Measurements from ENCODE around the gene TMED1. TPM values are rescaled to one million over a fixed set of nuclear protein-coding genes. Genes with fewer than 3 reads are reported as not detected.

The TMED1 gene
- total and polyA plus RNA-seq, 4 donors: 25.8 to 49.8 (median 33.9) TPM

GRCh38 chr19:10797541-10798256 is 38.3 kb downstream of the TMED1 start:
- TF ChIP-seq CTCF (IDR thresholded peaks at IDR 0.05; ENCODE audit: control extremely low read depth, extremely low read depth): no peak
- Histone ChIP-seq H3K9ac (ENCODE audit: insufficient read depth in 1 of 2, low read length in 2 of 2) (no peak overlapping the region), H3K27ac (ENCODE audit: low read depth in 1 of 2, low read length in 1 of 2) (no peak overlapping the region), H3K4me1 (ENCODE audit: control insufficient read depth in 5 of 5, insufficient read depth in 5 of 5, low read length in 5 of 5) (no peaks in the 10 kb centered on the region), H3K27me3 (ENCODE audit: control insufficient read depth in 3 of 3, insufficient read depth in 3 of 3, low read length in 2 of 3) (no peaks in the 10 kb centered on the region), H3K9me3 (ENCODE audit: control insufficient read depth in 4 of 4, insufficient read depth in 3 of 4, low read length in 3 of 4) (no peaks in the 10 kb centered on the region), H3K36me3 (ENCODE audit: control insufficient read depth in 4 of 4, insufficient read depth in 4 of 4, low read length in 4 of 4) (peaks cover 10 to 61% (median 25%) of the 10 kb centered on the region in 4 donors), H3K4me3 (no peak overlapping the region)
- 73 to 75% methylated on average over 19 of the region's 19 CpGs for WGBS, 2 donors
- DNase-seq (no peak), ATAC-seq (ENCODE audit: insufficient read depth, low FRiP score) (peak; percentile 55)

GRCh38 chr19:10797078-10797477 is 38.9 kb downstream of the TMED1 start:
- no peak for TF ChIP-seq CTCF (IDR thresholded peaks at IDR 0.05; ENCODE audit: control extremely low read depth, extremely low read depth)
- Histone ChIP-seq H3K9ac (ENCODE audit: insufficient read depth in 1 of 2, low read length in 2 of 2) (no peak overlapping the region), H3K4me3 (no peak overlapping the region), H3K4me1 (ENCODE audit: control insufficient read depth in 5 of 5, insufficient read depth in 5 of 5, low read length in 5 of 5) (no peaks in the 10 kb centered on the region), H3K27me3 (ENCODE audit: control insufficient read depth in 3 of 3, insufficient read depth in 3 of 3, low read length in 2 of 3) (no peaks in the 10 kb centered on the region), H3K27ac (ENCODE audit: low read depth in 1 of 2, low read length in 1 of 2) (no peak overlapping the region), H3K36me3 (ENCODE audit: control insufficient read depth in 4 of 4, insufficient read depth in 4 of 4, low read length in 4 of 4) (peaks cover 10 to 57% (median 20%) of the 10 kb centered on the region in 4 donors), H3K9me3 (ENCODE audit: control insufficient read depth in 4 of 4, insufficient read depth in 3 of 4, low read length in 3 of 4) (no peaks in the 10 kb centered on the region)
- DNase-seq (no peak), ATAC-seq (ENCODE audit: insufficient read depth, low FRiP score) (no peak)
- WGBS, 2 donors: 89 to 90% methylated on average over 14 of the region's 14 CpGs

- Histone ChIP-seq H3K27me3 (ENCODE audit: control insufficient read depth in 3 of 3, insufficient read depth in 3 of 3, low read length in 2 of 3) (no peaks in the 10 kb centered on the region), H3K9me3 (ENCODE audit: control insufficient read depth in 4 of 4, insufficient read depth in 3 of 4, low read length in 3 of 4) (no peaks in the 10 kb centered on the region), H3K27ac (ENCODE audit: low read depth in 1 of 2, low read length in 1 of 2) (no peak overlapping the region), H3K4me3 (no peak overlapping the region), H3K9ac (ENCODE audit: insufficient read depth in 1 of 2, low read length in 2 of 2) (no peak overlapping the region), H3K4me1 (ENCODE audit: control insufficient read depth in 5 of 5, insufficient read depth in 5 of 5, low read length in 5 of 5) (no peaks in the 10 kb centered on the region), H3K36me3 (ENCODE audit: control insufficient read depth in 4 of 4, insufficient read depth in 4 of 4, low read length in 4 of 4) (peaks cover 10 to 55% (median 16%) of the 10 kb centered on the region in 4 donors)
- no peak for TF ChIP-seq CTCF (IDR thresholded peaks at IDR 0.05; ENCODE audit: control extremely low read depth, extremely low read depth)
- DNase-seq (no peak), ATAC-seq (ENCODE audit: insufficient read depth, low FRiP score) (no peak)
- 94 to 96% methylated on average over 19 of the region's 19 CpGs for WGBS, 2 donors
Observed at GRCh38 chr19:10796653-10797052, 39.4 kb downstream of the TMED1 start.

Measured in lung (tissue), 12 donors.